ENCODE data around the gene NDRG3.
"Not testable (repeated sequence)": the region's sequence is repeated elsewhere in the genome, so short reads cannot be mapped to it uniquely, and the experiment has no call there.

Gene NDRG3

GRCh38 chr20:36695467-36695866 lies 50.4 kb downstream of the NDRG3 start:
- not testable (repeated sequence) for FAIRE-seq; DNase-seq (ENCODE audit: low spot score)

DNA sequence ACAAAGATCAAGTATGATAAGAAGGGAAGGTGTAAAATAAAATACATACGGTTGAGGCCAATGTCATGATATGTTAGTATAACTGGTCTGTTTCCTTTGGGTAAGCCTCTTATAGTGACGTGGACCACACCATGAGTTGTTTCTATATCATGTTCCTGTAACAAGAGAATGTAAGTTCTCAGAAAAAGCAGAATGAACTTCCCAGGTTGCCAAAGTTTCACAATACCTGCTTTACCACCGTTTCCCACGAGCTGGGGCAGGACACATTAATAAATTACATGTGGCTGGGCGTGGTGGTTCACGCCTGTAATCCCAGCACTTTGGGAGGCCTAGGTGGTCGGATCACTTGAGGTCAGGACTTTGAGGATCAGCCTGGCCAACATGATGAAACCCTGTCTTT lies 57.3 kb downstream of the NDRG3 start:
- FAIRE-seq (no peak), DNase-seq (ENCODE audit: low spot score) (no peak)

DNA sequence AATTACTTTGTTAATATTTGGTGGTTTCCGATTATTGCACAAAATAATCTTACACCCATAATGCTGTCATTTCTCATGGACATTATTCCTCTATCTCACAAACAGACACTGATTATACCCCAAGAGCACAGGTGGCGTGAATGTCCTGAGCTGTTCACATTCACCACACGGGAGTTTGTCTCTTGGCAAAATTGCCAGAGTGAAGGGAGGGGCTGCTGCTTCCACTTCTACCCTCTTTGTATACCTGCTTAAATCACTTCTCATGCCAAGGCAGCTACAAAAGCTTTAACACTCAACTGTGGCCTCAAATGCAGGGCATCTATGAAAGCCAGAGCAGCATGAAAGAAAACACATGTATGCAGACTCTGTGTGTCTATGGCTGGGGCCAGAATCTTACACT lies 58.0 kb downstream of the NDRG3 start:
- FAIRE-seq = no peak

GRCh38 chr20:36686944-36687343 lies 58.9 kb downstream of the NDRG3 start:
- no peak for FAIRE-seq
- no peak for DNase-seq (ENCODE audit: low spot score)

More for the DNA sequence above, 58.0 kb downstream of the NDRG3 start:
- no peak for DNase-seq (ENCODE audit: low spot score)

DNA sequence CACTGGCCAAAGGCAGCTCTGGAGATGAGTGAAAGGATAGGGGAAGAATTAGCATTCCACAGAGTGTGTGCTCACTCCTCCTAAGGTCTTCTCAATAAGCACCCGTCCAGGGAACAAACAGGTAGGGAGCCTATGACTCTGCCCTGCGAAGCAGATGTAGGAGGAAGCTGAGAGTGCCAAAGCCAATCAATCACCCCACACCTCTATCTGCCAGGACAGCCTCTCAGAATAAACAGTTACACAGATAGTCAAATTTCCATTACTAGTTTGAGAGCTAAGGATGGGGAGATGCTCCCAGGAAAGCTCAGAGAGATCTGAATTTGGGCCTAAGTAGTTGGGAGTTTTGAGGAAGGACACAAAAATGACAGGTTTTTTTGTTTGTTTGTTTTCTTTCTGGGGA lies 59.4 kb downstream of the NDRG3 start:
- FAIRE-seq (no peak), DNase-seq (ENCODE audit: low spot score) (no peak)

- no peak for DNase-seq (ENCODE audit: low spot score)
- FAIRE-seq = no peak
Observed at GRCh38 chr20:36684747-36685146, 61.1 kb downstream of the NDRG3 start.

DNA sequence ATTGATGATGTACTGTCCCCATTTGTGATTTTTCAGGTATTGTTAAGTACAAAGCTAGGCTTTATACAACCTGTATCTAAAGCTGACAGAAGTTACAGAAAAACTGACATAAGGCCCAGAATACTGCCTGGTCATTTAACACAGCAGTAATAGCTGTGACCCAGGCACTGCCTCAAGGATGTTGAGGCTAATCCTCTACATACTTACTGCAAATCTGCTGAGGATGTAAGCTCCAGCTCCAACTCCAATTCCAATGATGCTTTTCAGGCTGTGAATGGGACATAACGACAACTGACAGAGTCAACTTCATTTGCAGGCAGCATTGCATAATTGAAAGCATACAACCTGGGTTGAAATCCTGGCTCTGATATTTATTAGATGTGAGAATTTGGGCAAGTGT lies 63.6 kb downstream of the NDRG3 start:
- DNase-seq (ENCODE audit: low spot score) (no peak), FAIRE-seq (no peak)

GRCh38 chr20:36677422-36677771 lies 68.5 kb downstream of the NDRG3 start:
- FAIRE-seq (no peak), DNase-seq (ENCODE audit: low spot score) (no peak)

DNA sequence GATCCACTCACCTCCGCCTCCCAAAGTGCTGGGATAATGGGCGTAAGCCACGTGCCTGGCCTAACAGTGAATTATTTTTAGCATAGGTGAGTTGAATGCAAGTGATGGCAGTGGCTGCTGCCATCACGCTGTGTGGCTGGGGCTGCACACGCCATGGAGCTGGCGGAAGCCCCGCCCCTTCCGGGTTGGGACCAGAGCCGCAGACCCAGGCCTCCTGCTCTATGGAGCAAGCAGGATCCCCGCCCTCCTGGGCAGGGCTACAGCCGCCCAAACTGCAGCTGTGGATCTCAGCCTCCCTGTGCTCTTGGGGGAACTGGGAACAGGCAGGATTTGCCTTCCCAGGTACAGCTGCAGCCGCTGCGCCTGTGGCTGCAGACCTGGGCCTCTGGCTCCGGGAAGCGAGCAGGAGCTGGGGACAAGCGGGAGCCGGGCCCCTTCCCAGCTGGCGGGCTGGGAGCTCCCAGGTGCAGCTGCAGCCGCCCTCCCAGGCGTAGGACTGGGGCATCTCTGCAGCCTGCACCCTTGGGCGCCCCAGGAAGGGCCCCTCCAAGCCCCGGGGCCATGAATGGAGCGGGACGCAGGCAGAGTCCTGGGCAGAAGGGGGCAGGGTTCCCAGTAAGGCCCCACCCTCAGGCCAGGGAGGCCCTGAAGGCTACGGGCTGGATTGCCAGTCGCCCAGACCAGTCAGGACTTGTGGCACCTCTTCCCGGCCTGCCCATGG lies 69.0 kb downstream of the NDRG3 start:
- FAIRE-seq (no peak), DNase-seq (ENCODE audit: low spot score) (no peak)

GRCh38 chr20:36675545-36675944 lies 70.3 kb downstream of the NDRG3 start:
- DNase-seq (ENCODE audit: low spot score); FAIRE-seq: not testable (repeated sequence)

GRCh38 chr20:36672991-36673390 lies 72.9 kb downstream of the NDRG3 start:
- FAIRE-seq (no peak), DNase-seq (ENCODE audit: low spot score) (no peak)

DNA sequence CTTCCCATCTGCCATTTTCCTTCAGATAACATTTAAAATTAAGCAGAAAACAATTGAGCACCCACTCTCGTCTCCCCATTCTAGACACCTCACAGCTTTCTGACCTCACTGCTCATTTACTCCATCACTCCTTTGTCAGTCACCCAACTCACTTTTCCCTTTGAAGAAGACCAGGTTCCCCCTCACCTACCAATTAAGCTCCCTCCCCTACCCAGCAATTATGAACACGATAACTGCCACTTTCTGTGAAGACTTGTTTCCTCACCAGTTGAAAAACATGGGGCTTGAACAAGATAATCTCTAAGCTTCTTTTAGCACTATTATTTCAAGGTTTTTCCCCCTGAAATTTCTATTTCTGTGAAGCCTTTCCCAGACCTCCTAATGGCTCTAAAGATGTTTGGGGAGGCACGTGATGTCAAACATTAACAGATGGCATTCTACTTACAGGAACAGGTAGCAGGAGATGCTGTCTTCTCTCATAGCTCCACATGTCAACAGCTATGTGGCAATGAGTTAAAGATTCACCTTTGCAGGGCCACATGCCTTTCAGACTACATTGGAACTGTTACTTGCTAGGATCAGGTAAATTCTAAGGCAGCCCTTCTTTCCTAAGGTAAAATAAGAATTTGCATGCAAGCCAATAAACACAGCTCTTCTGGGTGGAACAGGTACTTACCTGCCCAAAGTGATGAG lies 75.1 kb downstream of the NDRG3 start:
- no peak for FAIRE-seq
- DNase-seq (ENCODE audit: low spot score) = no peak

DNA sequence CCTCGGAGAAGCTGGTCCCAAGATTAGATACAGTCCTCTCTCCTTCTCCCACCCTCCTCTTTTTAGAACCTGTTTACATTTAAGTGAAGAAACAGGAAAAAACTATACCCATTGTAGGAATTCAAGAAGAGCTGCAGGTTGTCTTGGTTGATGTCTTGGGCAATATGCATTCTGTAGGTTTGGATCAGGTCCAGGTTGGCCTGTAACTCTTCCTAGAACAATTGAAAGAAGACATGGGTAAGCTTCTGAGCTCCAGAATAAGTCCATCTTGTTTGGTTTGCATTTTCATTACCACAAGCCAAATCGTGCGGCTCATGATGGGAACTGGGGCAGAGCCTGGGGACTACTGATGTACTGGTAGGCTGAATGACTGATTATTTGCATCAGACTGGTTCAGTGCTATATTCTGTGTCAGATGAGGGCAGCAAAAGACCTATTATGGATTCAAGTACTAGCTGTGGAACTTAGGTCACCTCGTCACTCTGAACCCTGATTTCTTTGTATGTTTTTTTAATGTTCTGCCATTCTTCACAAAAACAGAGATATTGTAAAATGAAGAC lies 79.6 kb downstream of the NDRG3 start:
- DNase-seq (ENCODE audit: low spot score) (no peak), FAIRE-seq (no peak)

DNA sequence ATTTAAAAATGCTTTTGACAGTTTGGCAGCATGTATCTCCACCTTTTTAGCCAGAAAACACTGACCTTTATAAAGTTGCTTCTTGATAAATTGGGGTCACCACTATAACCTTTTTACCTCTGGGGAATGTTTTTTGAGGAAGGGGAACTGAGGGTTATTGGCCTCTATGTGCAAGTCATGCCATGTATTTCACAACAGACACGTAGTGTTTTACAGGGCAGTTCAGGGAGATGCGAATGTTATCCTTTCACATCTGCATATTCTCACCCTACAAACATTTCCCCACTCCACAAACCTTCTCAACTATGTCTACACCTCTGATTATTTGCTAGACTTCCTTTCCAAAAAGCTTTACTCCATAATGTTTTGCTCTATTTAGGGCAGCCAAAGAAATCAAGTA lies 82.9 kb downstream of the NDRG3 start:
- FAIRE-seq = no peak

GRCh38 chr20:36658300-36658699 lies 87.6 kb downstream of the NDRG3 start:
- DNase-seq (ENCODE audit: low spot score) (no peak), FAIRE-seq (no peak)

More for the DNA sequence above, 82.9 kb downstream of the NDRG3 start:
- DNase-seq (ENCODE audit: low spot score) = no peak

DNA sequence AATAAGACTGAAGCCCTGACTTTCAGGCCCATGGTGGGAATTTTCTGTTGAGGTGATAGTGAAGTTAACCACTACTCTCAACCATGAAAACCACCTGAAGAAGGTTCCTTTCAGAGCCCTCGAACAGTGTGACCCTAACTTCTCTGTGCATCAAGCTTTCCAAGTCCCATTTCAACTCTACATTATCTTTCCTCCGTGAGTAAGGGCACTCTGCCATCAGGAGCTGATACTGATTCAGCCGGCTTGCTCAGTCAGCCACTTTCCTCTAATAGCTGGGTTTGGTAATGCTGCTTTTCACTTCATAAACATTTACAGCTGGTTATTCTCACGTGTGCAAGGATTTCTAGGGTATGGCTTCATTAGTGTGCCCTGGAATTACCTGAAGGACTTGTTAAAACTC lies 89.2 kb downstream of the NDRG3 start:
- DNase-seq (ENCODE audit: low spot score) (no peak), FAIRE-seq (no peak)

DNA sequence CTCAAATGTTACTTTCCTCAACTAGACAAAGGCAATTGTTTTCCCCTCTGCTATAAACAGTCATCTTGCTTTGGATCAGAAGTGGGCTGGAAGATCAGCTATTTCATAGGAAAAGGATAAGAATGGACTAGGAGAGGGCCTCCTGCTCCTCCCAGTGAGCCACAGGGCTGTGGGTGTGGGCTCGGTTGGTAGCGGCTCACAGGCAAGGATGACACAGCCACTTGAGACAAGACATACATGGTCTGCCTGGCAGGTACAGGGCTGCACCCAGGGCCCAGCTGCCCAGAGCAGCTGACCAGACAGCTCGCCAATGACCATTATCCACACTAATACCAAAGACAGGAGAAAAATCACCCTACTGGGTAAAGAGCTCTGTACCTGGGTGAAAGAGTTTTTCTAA lies 90.9 kb downstream of the NDRG3 start:
- FAIRE-seq (no peak), DNase-seq (ENCODE audit: low spot score) (no peak)

DNA sequence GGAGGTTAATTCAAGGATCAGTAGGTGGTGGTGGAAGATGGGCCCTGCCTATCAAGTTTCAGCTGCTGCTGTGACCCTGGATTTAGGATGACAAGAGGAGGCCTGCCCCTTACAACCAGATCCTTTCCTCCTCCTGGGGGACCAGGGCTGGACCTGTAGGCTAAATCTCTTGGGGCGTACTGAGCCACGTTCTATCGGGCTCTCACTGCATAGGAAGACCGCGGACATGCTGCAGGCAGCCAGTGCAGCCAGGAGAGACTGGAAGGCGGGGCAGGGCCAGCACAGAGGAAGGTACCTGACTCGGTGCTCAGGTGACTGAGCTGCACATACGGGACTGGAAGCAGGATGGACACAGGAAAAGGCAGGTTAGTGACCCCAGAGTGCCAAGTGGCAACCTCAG lies 91.4 kb downstream of the NDRG3 start:
- no peak for FAIRE-seq
- DNase-seq (ENCODE audit: low spot score) = no peak

- DNase-seq (ENCODE audit: low spot score) (no peak), FAIRE-seq (no peak)
Observed at GRCh38 chr20:36653456-36653855, 92.4 kb downstream of the NDRG3 start.

- FAIRE-seq = no peak
- DNase-seq (ENCODE audit: low spot score) = no peak
Observed at GRCh38 chr20:36647196-36648121, 98.4 kb downstream of the NDRG3 start.

- no peak for DNase-seq (ENCODE audit: low spot score)
- FAIRE-seq = no peak
Observed at GRCh38 chr20:36646678-36647077, 99.2 kb downstream of the NDRG3 start.

- DNase-seq (ENCODE audit: low spot score) (no peak), FAIRE-seq (no peak)
Observed at GRCh38 chr20:36645998-36646397, 99.9 kb downstream of the NDRG3 start, which contains the start of gene SLA2. TSS of gene SLA2 (minus strand) at chr20:36646196. CDS start at chr20:36641335, 4,861 bp downstream.

Data from RCC 7860 (cell line).